Activated T-helper 1 cell treated with anti-CD3 and anti-CD28 coated beads, Interleukin-2, amount 50 U/mL, for 16 hours (primary cell): Measurements from ENCODE around the gene DOCK3.
"Not testable (repeated sequence)": the region's sequence is repeated elsewhere in the genome, so short reads cannot be mapped to it uniquely, and the experiment has no call there.

ENCODE experiments used
- DNase-seq, 2 donors: peaks; one replicate each; pipeline ENCODE4 v3.0.0-alpha.2; 2020; ENCODE audit warnings: low read depth in 1 of 2, low spot score in 1 of 2

DOCK3 gene

DNA sequence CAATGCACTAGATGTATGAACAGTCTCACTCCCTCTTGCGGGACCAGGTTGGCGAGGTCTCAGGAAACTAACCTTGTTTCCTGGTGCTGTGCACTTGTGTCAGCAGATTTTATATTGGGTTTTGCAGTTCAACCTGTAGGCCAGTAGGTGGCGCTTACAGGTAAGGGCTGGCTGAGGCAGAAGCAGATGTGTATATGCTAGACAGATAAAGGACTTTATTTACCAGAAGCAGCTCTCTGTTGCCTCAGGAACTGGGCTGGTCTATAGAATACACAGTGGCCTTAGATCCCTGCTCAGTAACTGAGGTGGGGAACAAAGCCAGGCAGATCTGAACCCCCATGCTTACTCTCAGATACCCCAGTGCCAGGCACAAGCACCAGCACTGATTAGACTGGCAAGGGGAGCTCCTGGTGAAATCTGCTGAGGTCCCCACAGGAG, 296.8 kb downstream of the DOCK3 start:
- DNase-seq, result peak in 1 of 2 donors; percentile 20

DNA sequence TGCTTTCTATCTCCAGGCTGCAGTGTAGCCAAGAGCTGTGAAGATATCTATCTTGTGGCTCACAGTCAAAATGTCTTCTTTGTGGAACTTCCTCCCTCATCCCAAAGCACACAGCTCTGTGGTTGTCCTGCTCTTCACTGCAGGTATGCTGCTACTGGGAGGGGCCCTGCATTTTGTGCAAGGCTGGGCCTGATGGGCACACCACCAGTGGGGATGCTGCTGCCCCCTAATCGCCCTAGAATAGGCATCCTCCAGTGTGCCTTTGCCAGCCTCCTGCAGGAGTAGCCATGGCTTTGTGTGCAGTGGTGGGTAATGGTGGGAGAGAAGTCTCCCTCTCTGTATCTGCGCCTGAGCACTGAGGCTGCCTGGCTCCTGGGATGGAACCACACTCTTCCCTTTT, 297.3 kb downstream of the DOCK3 start:
- DNase-seq, result no peak

DNA sequence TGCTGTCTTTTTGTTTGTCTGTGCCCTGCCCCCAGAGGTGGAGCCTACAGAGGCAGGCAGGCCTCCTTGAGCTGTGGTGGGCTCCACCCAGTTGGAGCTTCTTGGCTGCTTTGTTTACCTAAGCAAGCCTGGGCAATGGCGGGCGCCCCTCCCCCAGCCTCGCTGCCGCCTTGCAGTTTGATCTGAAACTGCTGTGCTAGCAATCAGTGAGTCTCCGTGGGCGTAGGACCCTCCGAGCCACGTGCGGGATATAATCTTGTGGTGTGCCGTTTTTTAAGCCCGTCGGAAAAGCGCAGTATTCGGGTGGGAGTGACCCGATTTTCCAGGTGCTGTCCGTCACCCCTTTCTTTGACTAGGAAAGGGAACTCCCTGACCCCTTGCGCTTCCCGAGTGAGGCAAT, 303.9 kb downstream of the DOCK3 start:
- DNase-seq, result not testable (repeated sequence)

GRCh38 chr3:50978991-50979667, 304.4 kb downstream of the DOCK3 start:
- no peak for DNase-seq

GRCh38 chr3:50982540-50983325, 308.0 kb downstream of the DOCK3 start:
- DNase-seq, result no peak

- DNase-seq, result no peak
Measured at GRCh38 chr3:50983887-50984286, 309.2 kb downstream of the DOCK3 start.

- DNase-seq, result no peak
Measured at GRCh38 chr3:50985893-50986292, 311.2 kb downstream of the DOCK3 start.

DNA sequence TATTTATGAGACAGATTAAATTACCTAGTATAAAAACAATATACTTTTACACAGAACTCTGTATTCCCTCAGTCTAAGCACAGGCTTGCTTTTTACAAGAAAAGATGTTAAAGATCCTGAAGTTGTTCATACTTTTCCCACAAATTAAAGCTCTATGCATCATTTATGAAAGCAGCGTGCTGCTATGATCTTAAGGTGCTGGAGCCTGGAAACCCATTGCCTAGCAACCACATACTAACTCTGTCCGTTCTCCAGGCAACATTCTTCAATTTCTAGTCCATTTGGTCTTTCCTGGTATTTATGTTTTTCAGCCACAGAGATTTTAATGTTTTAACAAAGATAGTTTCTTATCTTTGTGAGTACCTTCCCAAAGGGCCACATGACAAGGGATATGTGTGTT, 312.0 kb downstream of the DOCK3 start:
- DNase-seq, result no peak

- no peak for DNase-seq
Measured at GRCh38 chr3:50994537-50994936, 319.8 kb downstream of the DOCK3 start.

DNA sequence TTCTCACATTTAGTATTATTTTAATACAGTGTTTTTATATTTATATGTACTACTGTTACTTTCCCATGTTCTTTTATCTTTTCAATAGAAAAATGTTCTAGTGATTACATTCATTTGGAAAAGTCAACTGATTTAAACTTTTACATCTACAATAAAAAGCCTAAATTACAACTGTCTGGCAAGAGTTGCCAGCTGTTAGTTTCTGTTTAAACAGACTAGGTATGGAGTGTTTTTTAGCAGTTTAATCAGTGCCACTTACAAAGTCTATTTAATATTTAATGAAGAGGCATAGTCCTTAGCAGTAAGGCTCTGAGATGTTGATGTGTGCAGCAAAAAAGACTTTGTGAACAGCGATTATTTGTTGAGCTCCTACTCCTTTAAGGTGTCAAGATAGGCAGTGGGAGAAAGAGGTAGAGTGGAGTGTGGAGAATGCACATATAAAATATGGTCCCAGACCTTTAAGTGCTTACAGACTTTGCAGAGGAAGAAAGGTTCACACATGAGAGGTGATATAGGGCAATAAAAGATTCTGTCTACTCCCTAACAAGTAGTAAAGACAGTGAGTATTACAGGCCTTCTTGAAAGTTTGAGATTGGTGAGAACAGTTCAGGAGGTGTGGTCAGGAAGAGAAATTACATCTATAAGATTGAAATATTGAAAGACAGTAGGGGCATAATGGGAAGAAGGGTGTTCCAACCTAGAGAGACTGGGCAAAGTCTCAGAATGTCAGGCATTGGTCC, 320.5 kb downstream of the DOCK3 start:
- no peak for DNase-seq

DNA sequence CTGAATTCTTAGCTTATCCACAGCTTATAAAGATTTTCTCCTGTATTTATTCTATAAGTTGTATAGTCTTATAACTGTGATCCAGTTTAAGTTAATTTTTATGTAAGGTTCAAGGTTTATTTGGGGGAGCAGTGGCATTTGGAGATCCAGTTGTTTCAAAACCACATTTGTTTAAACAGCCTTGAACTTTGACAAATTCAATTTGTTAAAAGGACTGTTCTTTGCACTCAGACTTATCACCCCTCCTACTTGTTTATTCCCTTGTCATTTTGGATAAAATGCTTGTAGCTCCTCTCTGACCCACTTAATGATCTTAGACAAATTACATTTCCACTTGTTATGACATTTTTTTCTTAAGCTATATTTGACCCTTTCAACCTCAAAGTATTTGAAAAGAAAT, 327.8 kb downstream of the DOCK3 start:
- DNase-seq, result no peak

DNA sequence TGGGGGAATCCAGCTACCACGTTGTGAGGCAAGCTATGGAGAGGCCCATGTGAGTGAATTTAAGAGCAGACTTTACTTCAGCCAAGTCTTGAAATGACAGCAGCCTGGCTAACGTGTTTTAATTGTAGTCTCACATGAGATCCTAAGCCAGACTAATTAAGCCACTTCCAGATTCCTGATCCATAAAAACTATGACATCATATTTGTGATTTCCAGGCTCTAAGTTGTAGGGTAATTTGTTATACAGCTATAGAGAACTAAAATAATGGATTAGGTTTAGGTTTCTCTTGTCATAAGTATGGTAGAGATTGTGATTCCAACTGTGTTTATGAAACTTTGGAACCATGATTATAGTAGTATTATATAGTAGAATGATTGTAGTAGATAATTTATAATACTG, 329.5 kb downstream of the DOCK3 start:
- no peak for DNase-seq

GRCh38 chr3:51024121-51024520, 349.4 kb downstream of the DOCK3 start:
- DNase-seq, result no peak

DNA sequence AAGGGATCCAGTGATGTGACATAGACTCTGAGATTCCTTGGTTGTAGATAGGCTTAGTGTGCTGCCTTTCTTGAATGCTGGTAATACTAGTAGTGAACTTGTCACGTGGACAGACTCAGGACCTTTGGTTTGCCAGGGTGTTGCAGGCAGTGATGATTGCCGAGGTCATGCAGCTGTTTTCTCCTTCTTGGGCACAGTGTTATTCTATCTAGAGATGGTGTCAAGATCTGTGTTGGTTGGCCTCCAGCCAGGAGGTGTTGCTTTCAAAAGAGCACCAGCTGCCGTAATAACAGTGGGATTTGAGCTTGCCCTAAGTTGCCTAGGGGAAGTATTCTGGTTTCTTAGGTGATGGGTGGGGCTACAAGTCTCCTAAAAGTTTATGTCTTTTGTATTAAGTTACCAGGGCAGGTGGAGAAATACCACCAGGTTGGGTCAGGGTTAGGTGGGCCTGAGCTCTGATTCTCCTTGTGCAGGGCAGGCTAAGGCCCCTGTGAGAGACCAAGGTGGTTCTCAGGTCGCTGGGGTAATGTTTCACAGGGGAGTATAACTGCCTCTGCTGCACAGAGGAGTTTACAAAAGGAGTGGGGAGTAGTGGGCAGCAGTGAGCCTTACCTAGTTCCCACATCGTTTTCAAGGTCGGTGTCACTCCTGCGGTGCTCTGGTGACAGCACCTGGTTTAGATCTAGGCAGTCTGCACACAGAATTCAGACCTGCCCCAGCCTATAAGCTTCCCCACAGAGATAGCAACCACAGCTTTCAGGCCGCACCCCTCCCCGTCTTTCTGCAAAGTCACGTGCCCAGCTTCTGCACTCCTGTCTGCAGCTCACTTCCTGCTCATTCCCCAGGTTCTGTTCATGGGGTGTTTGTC, 350.3 kb downstream of the DOCK3 start:
- peak; percentile 33 to 59 for DNase-seq

DNA sequence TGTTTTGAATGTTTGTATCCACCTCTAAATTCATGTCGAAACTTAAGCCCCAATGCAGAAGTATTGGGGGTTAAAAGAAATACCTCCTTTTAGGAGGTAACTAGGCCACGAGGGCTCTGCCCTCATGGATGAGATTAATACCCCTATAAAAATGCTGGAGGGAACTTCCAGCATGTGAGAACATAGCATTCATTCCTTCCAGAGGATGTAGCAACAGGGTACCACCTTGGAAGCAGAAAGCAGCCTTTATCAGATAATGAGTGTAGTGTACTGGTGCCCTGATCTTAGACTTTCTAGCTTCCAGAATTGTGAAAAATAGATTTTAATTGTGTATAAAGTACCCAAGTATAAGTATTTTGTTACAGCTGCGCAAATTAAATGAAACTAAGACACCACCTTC, 356.9 kb downstream of the DOCK3 start:
- DNase-seq, result no peak

GRCh38 chr3:51035630-51036029, 360.9 kb downstream of the DOCK3 start:
- no peak for DNase-seq

GRCh38 chr3:51044982-51045381, 370.3 kb downstream of the DOCK3 start:
- no peak for DNase-seq

- DNase-seq, result no peak
Measured at GRCh38 chr3:51052562-51052961, 377.8 kb downstream of the DOCK3 start.

DNA sequence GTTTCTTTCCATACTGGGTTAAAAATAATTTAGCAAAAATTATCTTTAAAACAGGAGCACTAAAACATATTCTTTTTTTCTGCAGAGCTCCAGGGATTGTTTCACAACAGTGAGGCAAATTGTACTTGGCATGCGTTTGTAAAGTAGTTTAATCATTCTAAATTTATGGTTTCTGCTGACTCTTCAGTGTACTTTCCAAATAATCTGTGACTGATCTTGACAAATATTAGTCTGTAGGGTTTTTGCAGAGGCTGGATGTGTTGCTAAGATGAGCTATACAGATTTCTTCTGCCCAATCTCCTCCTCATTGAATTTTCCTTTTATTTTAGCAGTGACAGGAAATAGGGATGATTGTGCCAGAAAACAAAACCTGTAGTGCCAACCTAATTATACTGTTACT, 382.4 kb downstream of the DOCK3 start:
- DNase-seq, result no peak

GRCh38 chr3:51063053-51063452, 388.3 kb downstream of the DOCK3 start:
- DNase-seq, result no peak

DNA sequence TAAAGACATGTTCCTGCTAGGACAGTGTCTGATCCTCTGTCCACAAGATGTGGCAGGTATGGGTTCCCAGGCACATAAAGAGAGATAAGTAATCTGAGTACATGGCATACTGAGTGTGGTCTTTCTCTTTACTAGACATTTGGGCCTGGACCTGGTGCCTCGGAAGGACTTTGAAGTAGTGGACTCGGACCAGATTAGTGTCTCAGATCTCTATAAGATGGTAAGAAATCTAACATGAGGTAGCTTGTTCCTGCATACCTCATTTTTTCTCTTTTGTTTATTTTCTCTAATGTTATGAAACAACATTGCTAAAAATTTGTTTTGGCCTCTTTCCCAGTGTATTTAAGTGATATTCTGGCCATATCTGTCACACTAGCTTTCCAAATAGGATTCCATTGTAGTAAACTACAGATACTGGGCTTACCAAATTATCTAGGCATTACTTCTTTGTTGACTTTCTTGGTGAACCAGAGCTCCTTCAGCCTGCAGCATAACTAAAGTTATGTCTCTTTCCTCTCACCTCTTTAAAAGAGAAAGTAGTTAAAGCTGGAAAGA, 400.6 kb downstream of the DOCK3 start:
- no peak for DNase-seq
